HG02852 (cell line): ENCODE results near the gene ADAM17.
A peak's percentile ranks its signal among the peaks of the same experiment; 100 is the strongest.
"Not testable (repeated sequence)": the region's sequence is repeated elsewhere in the genome, so short reads cannot be mapped to it uniquely, and the experiment has no call there.

Source experiments
- ATAC-seq: cut with Tn5 transposase; IDR thresholded peaks from one replicate; pipeline ENCODE4 v1.9.1; 2021; ENCODE audit warnings: mild to moderate bottlenecking, moderate library complexity; ENCODE audit not compliant: unreplicated experiment

The ADAM17 gene

GRCh38 chr2:9570182-9571060 is 14.8 kb upstream of the ADAM17 start:
- ATAC-seq, result no peak

GRCh38 chr2:9565436-9566153 is 10.0 kb upstream of the ADAM17 start:
- no peak for ATAC-seq

GRCh38 chr2:9560628-9561027 is 5.0 kb upstream of the ADAM17 start:
- ATAC-seq, result no peak

DNA sequence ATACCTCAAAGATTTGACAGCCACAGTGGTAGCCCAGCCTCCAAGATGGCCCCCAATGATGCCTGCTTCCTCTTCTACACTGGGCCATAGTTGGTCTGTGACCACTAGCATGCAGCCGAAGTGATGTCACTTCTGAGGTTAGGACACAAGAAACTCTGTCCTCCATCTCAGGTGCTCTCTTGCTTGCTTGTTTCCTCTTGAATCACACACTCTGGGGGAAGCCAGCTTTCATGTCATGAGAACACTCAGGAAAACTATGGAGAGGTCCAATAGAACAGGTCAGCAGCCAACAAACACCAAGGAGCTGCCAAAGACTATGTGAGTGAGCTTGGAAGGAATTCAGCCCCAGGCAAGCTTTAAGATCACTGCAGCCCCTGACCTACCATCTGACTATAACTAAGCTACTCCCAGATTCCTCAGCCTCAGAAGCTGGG is 3.3 kb upstream of the ADAM17 start:
- no peak for ATAC-seq

GRCh38 chr2:9556121-9556743 is 602 bp upstream of the ADAM17 start:
- ATAC-seq, result peak; percentile 26

- ATAC-seq, result no peak
These were observed 721 bp downstream of the ADAM17 start for GRCh38 chr2:9554921-9555296.

- no peak for ATAC-seq
These were observed 3.1 kb downstream of the ADAM17 start for GRCh38 chr2:9552219-9553178.

GRCh38 chr2:9550859-9551391 is 4.7 kb downstream of the ADAM17 start:
- not testable (repeated sequence) for ATAC-seq

DNA sequence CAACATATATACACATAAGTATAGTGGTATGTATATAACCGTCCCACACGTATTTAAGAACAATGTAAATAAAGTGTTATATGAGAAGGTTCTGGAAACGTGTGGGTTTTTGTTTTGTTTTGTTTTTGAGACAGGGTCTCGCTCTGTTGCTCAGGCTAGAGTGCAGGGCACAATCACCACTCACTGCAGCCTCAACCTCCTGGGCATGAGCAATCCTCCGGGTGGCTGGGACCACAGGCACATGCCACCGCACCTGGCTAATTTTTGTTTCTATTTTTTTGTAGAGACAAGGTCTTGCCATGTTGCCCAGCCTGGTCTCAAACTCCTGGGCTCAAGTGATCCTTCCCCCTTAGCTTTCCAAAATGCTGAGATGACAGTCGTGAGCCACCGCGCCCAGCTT is 6.2 kb downstream of the ADAM17 start:
- no peak for ATAC-seq

DNA sequence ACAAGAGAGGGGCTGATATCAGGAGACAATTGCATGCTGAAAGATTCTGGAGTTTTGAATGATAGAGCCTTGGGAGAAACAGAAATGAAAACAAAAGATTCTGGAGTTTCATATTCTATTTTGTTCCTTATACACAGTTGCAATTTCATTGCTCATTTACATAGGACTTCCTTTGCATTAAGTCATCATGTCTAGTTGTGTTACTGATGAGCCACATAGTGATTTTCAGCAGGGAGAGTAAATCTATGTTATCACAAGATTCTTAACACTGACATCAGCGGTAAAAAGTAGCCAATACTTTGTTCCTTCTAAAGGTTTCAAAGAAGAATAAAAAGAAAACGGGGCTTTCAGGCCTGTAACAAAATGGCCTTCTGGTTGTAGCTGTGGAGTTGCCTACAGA is 7.1 kb downstream of the ADAM17 start:
- ATAC-seq, result peak; percentile 56

- ATAC-seq, result no peak
These were observed 8.2 kb downstream of the ADAM17 start for GRCh38 chr2:9547262-9547991.

DNA sequence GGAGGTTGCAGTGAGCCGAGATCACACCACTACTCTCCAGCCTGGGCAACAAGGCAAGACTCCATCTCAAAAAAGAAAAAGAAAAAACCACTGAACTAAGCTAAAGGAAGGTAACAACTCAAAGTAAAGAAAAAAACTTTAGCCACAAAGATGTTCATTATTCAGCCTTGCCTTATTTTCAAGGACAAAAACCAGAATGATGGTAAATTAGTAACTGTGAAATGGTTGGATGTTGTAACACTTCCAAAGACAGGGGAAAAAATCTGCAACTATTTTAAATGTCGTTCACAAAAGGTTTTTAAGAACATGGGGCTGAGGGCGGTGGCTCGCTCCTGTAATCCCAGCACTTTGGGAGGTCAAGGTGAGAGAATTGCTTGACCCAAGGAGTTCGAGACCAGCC is 10.1 kb downstream of the ADAM17 start:
- ATAC-seq, result no peak

- no peak for ATAC-seq
These were observed 12.1 kb downstream of the ADAM17 start for GRCh38 chr2:9543557-9543956.

- no peak for ATAC-seq
These were observed 16.1 kb downstream of the ADAM17 start for GRCh38 chr2:9539531-9539930.

DNA sequence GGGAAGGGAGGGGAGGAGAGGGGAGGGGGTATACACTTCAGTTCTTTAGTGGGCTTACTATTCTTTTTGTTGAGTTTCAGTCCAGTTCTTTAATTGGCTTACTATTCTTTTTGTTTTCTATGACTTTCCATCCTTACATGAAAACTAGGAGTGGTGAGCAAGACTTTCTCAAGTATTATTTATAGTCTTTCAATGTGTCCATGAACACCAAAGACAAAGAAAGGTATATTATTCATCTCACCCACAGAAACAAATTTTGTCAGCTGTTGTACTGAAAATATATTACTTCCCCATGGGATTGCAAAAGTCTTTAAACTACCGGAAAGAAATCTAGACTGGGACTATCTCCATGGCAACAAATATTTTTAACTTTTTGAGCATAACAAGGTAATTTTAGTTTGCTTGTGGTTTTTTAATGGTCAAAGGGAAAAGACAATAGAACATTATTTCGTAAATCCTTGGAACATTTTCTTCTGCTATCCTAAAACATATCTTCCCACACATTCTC is 17.6 kb downstream of the ADAM17 start:
- no peak for ATAC-seq

- no peak for ATAC-seq
These were observed 19.1 kb downstream of the ADAM17 start for GRCh38 chr2:9536504-9536903.

DNA sequence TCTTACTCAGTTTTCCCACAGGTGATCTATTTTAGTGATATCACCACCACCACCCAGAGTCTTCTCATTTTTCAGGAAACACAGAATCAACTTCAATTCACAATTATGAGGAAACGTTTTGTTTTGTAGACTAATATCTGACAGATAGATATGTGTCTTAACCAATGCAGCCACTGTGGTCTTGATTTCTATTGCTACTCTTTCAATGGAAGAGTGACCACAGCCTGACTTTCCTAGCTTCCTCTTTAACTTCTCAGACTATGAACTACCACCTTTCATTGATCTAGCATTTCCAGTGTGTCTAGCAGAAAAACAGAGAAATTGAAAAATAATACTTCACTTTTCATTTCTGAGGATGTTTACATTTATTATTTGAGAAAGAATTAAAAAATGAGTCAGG is 20.5 kb downstream of the ADAM17 start:
- ATAC-seq, result no peak

DNA sequence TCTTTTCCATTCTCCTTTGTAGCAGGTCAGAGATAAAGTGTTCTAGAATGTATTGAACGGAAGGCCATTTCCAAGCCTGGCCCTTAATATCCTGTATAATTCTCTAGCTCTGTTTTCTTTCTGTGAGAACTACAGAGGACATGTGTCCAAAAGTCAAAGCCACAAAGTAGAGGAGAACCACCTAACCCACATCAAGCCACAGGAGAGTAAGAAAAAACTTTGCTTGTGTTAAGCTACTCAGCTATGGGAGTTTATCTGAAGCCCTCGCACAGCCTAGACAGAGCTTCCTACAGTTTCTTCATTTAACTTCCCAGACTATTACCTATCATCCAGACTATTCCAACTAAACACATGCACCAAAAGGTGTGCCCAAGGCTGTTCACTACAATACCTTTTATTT is 22.0 kb downstream of the ADAM17 start:
- ATAC-seq, result no peak

GRCh38 chr2:9532421-9532820 is 23.2 kb downstream of the ADAM17 start:
- no peak for ATAC-seq
